ENCODE data around the gene GH1. TPM values are rescaled to one million over a fixed set of nuclear protein-coding genes. Genes with fewer than 3 reads are reported as not detected.

Gene GH1
- total and polyA plus RNA-seq, 4 donors = not detected

- no peak overlapping the region for H3K9ac ChIP-seq (ENCODE audit: low read depth in 1 of 2, low read length in 2 of 2)
- H3K4me1 ChIP-seq (ENCODE audit: control insufficient read depth in 4 of 4, insufficient read depth in 4 of 4, low read length in 3 of 4) = no peaks in the 10 kb centered on the region
- no peak for DNase-seq (ENCODE audit: low spot score)
- H3K9me3 ChIP-seq (ENCODE audit: control insufficient read depth in 4 of 4, low read length in 3 of 4) = no peaks in the 10 kb centered on the region
- no peaks in the 10 kb centered on the region for H3K27me3 ChIP-seq (ENCODE audit: control insufficient read depth in 4 of 4, insufficient read depth in 4 of 4, low read length in 3 of 4)
- no peak overlapping the region for H3K4me3 ChIP-seq (ENCODE audit: low read depth in 1 of 3, low read length in 3 of 3)
- WGBS = 92% methylated on average over 9 of the region's 9 CpGs
- no peak for TF ChIP-seq YY1 (IDR thresholded peaks at IDR 0.05)
- no peak for TF ChIP-seq FOXA1 (IDR thresholded peaks at IDR 0.05)
- TF ChIP-seq FOXA2 (IDR thresholded peaks at IDR 0.05) = no peak
- TF ChIP-seq REST (IDR thresholded peaks at IDR 0.05) = no peak
- TF ChIP-seq GABPA (IDR thresholded peaks at IDR 0.05 in 1 of 2, conservative IDR thresholded peaks at IDR 0.05 in 1 of 2) = no peak
- no peaks in the 10 kb centered on the region for H3K36me3 ChIP-seq (ENCODE audit: control insufficient read depth in 4 of 4, insufficient read depth in 3 of 4, low read depth in 1 of 4, low read length in 3 of 4)
- no peak overlapping the region for H3K27ac ChIP-seq (ENCODE audit: low read depth in 1 of 2, low read length in 2 of 2)
Observed at GRCh38 chr17:63939401-63939800, 20.8 kb upstream of the GH1 start.

DNA sequence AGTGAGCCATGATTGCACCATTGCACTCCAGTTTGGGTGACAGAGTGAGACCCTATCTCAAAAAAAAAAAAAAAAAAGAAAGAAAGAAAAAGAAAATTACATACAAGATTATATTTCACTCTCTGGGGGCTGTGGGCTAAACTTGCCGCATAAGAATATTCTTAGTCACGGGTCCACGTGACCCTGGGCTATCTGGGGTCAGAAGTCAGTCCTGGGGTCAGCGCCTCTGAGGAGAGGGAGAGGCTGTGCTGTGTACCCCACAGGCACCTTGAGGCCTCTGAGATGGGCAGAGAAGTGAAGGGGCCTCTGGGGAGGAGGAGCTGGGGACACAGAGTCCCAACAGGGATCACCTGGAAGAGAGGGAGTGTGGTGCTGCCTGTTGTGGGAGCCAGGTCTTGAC, 19.3 kb upstream of the GH1 start:
- Histone ChIP-seq H3K27ac (ENCODE audit: low read depth in 1 of 2, low read length in 2 of 2) (no peak overlapping the region), H3K9me3 (ENCODE audit: control insufficient read depth in 4 of 4, low read length in 3 of 4) (no peaks in the 10 kb centered on the region), H3K4me3 (ENCODE audit: low read depth in 1 of 3, low read length in 3 of 3) (no peak overlapping the region), H3K4me1 (ENCODE audit: control insufficient read depth in 4 of 4, insufficient read depth in 4 of 4, low read length in 3 of 4) (no peaks in the 10 kb centered on the region), H3K9ac (ENCODE audit: low read depth in 1 of 2, low read length in 2 of 2) (no peak overlapping the region), H3K27me3 (ENCODE audit: control insufficient read depth in 4 of 4, insufficient read depth in 4 of 4, low read length in 3 of 4) (no peaks in the 10 kb centered on the region), H3K36me3 (ENCODE audit: control insufficient read depth in 4 of 4, insufficient read depth in 3 of 4, low read depth in 1 of 4, low read length in 3 of 4) (no peaks in the 10 kb centered on the region)
- no peak for TF ChIP-seq RAD21 (IDR thresholded peaks at IDR 0.05)
- TF ChIP-seq HNF4G (IDR thresholded peaks at IDR 0.05) = no peak
- no peak for TF ChIP-seq YY1 (IDR thresholded peaks at IDR 0.05)
- no peak for TF ChIP-seq FOXA1 (IDR thresholded peaks at IDR 0.05)
- TF ChIP-seq ATF3 (IDR thresholded peaks at IDR 0.05) = no peak
- TF ChIP-seq SP1 (IDR thresholded peaks at IDR 0.05) = no peak
- no peak for TF ChIP-seq ZBTB33 (IDR thresholded peaks at IDR 0.05)
- TF ChIP-seq FOXA2 (IDR thresholded peaks at IDR 0.05) = no peak
- TF ChIP-seq EGR1 (IDR thresholded peaks at IDR 0.05; ENCODE audit: low read depth in 2 of 2) = no peak
- TF ChIP-seq, protein P1, sequence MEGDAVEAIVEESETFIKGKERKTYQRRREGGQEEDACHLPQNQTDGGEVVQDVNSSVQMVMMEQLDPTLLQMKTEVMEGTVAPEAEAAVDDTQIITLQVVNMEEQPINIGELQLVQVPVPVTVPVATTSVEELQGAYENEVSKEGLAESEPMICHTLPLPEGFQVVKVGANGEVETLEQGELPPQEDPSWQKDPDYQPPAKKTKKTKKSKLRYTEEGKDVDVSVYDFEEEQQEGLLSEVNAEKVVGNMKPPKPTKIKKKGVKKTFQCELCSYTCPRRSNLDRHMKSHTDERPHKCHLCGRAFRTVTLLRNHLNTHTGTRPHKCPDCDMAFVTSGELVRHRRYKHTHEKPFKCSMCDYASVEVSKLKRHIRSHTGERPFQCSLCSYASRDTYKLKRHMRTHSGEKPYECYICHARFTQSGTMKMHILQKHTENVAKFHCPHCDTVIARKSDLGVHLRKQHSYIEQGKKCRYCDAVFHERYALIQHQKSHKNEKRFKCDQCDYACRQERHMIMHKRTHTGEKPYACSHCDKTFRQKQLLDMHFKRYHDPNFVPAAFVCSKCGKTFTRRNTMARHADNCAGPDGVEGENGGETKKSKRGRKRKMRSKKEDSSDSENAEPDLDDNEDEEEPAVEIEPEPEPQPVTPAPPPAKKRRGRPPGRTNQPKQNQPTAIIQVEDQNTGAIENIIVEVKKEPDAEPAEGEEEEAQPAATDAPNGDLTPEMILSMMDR (IDR thresholded peaks at IDR 0.05; ENCODE audit: low read depth, low read length, missing input control) = no peak
- TF ChIP-seq GABPA (IDR thresholded peaks at IDR 0.05 in 1 of 2, conservative IDR thresholded peaks at IDR 0.05 in 1 of 2) = no peak
- TF ChIP-seq NR2F2 (IDR thresholded peaks at IDR 0.05) = no peak
- TF ChIP-seq RXRA (IDR thresholded peaks at IDR 0.05) = no peak
- TF ChIP-seq REST (IDR thresholded peaks at IDR 0.05) = no peak
- TF ChIP-seq TAF1 (conservative IDR thresholded peaks at IDR 0.05) = no peak
- no peak for TF ChIP-seq HNF4A (conservative IDR thresholded peaks at IDR 0.05)
- 88% methylated on average over 4 of the region's 4 CpGs for WGBS
- no peak for DNase-seq (ENCODE audit: low spot score)
